Kidney (tissue), 14 donors: ENCODE data around the gene ETV7. TPM values are rescaled to one million over a fixed set of nuclear protein-coding genes. Genes with fewer than 3 reads are reported as not detected.

Experiments
- DNase-seq, 5 donors: peaks; one replicate each; pipeline ENCODE4 v3.0.0-alpha.2; 2013 to 2020
- FAIRE-seq: peaks from 2 replicates; lab custom pipeline; 2012; peaks lifted over from hg19 to GRCh38; lab: Jason Lieb, UNC
- H3K27ac ChIP-seq, 2 donors: one replicate each; pipeline ENCODE4 v1.7.0; 2013; ENCODE audit warnings: low read depth in 2 of 2, low read length in 2 of 2, inconsistent platforms in 1 of 2
- H3K27me3 ChIP-seq: one replicate; pipeline ENCODE4 v1.7.1; 2013; ENCODE audit warnings: low read length, inconsistent platforms; ENCODE audit not compliant: control insufficient read depth, insufficient read depth
- H3K36me3 ChIP-seq, 3 donors: one replicate each; pipeline versions ENCODE4 v1.7.0 to v1.7.1; 2013; ENCODE audit warnings: low read length in 3 of 3, control low read depth in 1 of 3, inconsistent platforms in 1 of 3; ENCODE audit not compliant: insufficient read depth in 3 of 3, control insufficient read depth in 2 of 3
- H3K4me1 ChIP-seq, 3 donors: one replicate each; pipeline versions ENCODE4 v1.7.0 to v1.7.1; 2013; ENCODE audit warnings: low read length in 3 of 3, inconsistent platforms in 1 of 3, low read depth in 1 of 3; ENCODE audit not compliant: control insufficient read depth in 2 of 3, insufficient read depth in 2 of 3
- H3K4me3 ChIP-seq, 3 donors: one replicate each; pipeline versions ENCODE4 v1.7.0 to v1.8.1; 2013; ENCODE audit warnings: low read length in 3 of 3, control low read depth in 1 of 3, inconsistent platforms in 1 of 3
- H3K9ac ChIP-seq, 3 donors: one replicate each; pipeline versions ENCODE4 v1.7.0 to v1.7.1; 2013; ENCODE audit warnings: low read length in 3 of 3, control low read depth in 1 of 3, inconsistent platforms in 1 of 3
- H3K9me3 ChIP-seq, 3 donors: one replicate each; pipeline versions ENCODE4 v1.7.0 to v1.7.1; 2013; ENCODE audit warnings: low read length in 3 of 3, control low read depth in 1 of 3, inconsistent platforms in 1 of 3; ENCODE audit not compliant: control insufficient read depth in 2 of 3, insufficient read depth in 1 of 3
- intact Hi-C: fragments of 100-400 bp; cut with DNase I; formaldehyde crosslinking; loops from one replicate; pipeline ENCODE4 v1.11.1; 2022
- polyA plus RNA-seq: library from polyadenylated mRNA; stranded (reverse); fragments of 350-450 nt; fragmentation: Illumina TruSeq; extraction: RNeasy Lipid Tissue Mini Kit (QIAGEN cat#74804); gene quantifications from one replicate; pipeline ENCODE4 v1.2.3, GENCODE V29; 2014; ENCODE audit warnings: low read depth, low replicate concordance; ENCODE audit not compliant: insufficient read depth
- total RNA-seq: library from RNA; stranded (reverse); fragmentation: NEBNext Ultra II Directional; extraction: Animal tissue kit (Norgen Biotek cat#: 25700); gene quantifications from one replicate; pipeline ENCODE4 v1.2.1, GENCODE V29; 2021
- TF ChIP-seq, protein P1 (sequence below): IDR thresholded peaks from 3 replicates; pipeline ENCODE4 v1.5.1; 2012; ENCODE audit warnings: mild to moderate bottlenecking, moderate library complexity, borderline replicate concordance; ENCODE audit not compliant: insufficient read depth; ENCODE audit errors: extremely low read depth
- donor health status: control.
- donor health status: control.
- donor health status: control.
- donor health status: control.
- donor health status: control.
- donor health status: DM: yes; HTN: yes; CAD: no.
- donor health status: Normal renal cell carcinoma (clear cell type).

The ETV7 gene
- total and polyA plus RNA-seq, 2 donors from 2014 or later: 0.99 to 4.6 TPM

DNA sequence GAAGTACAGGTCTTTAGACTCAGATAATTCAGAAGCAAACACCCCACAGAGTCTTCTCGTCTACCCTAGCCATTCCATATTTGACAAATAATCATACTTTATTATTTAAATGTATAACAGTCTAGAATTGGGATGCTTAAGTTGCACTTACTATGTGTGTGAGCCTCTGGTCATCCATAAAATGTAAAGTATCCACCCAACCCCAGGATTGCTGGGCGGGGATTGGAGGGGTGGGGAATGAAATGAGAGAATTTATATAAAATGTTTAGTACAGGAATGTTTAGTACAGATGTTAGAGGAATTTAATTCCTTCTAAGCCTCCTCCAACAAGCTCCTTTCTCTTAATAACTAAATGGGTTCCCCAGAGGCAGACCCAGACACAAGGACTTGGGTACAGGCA is 67.6 kb downstream of the ETV7 start:
- TF ChIP-seq, protein P1, sequence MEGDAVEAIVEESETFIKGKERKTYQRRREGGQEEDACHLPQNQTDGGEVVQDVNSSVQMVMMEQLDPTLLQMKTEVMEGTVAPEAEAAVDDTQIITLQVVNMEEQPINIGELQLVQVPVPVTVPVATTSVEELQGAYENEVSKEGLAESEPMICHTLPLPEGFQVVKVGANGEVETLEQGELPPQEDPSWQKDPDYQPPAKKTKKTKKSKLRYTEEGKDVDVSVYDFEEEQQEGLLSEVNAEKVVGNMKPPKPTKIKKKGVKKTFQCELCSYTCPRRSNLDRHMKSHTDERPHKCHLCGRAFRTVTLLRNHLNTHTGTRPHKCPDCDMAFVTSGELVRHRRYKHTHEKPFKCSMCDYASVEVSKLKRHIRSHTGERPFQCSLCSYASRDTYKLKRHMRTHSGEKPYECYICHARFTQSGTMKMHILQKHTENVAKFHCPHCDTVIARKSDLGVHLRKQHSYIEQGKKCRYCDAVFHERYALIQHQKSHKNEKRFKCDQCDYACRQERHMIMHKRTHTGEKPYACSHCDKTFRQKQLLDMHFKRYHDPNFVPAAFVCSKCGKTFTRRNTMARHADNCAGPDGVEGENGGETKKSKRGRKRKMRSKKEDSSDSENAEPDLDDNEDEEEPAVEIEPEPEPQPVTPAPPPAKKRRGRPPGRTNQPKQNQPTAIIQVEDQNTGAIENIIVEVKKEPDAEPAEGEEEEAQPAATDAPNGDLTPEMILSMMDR: no peak
- no peak overlapping the region for H3K4me3 ChIP-seq
- FAIRE-seq (no peak), DNase-seq (no peak)
- intact Hi-C loops: no loop called here
- H3K4me1 ChIP-seq: no peaks in the 10 kb centered on the region
- H3K36me3 ChIP-seq: no peaks in the 10 kb centered on the region
- no peaks in the 10 kb centered on the region for H3K27me3 ChIP-seq
- H3K27ac ChIP-seq: no peak overlapping the region
- no peak overlapping the region for H3K9ac ChIP-seq
- no peaks in the 10 kb centered on the region for H3K9me3 ChIP-seq

DNA sequence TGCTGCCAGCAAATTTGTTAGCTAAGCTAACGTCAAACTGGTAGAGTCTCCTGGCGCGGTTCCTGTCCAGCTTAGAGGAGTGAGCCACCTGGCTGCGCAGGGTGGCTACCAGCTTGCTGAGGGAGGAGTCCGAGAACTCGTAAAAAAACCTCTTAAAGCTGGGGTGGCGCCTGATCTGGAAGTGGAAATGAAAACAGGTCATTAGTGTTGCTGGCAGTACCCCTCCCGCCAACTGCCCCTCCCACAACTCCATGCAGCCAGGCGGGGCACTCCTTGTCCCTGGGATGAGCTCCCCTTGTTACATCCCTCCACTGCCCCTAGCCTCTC is 68.1 kb downstream of the ETV7 start:
- H3K4me3 ChIP-seq: no peak overlapping the region
- TF ChIP-seq, protein P1: no peak
- H3K9me3 ChIP-seq: no peaks in the 10 kb centered on the region
- H3K9ac ChIP-seq: no peak overlapping the region
- H3K27me3 ChIP-seq: no peaks in the 10 kb centered on the region
- H3K4me1 ChIP-seq: no peaks in the 10 kb centered on the region
- H3K27ac ChIP-seq: no peak overlapping the region
- intact Hi-C loops: no loop called here
- DNase-seq: no peak
- no peak for FAIRE-seq
- no peaks in the 10 kb centered on the region for H3K36me3 ChIP-seq

DNA sequence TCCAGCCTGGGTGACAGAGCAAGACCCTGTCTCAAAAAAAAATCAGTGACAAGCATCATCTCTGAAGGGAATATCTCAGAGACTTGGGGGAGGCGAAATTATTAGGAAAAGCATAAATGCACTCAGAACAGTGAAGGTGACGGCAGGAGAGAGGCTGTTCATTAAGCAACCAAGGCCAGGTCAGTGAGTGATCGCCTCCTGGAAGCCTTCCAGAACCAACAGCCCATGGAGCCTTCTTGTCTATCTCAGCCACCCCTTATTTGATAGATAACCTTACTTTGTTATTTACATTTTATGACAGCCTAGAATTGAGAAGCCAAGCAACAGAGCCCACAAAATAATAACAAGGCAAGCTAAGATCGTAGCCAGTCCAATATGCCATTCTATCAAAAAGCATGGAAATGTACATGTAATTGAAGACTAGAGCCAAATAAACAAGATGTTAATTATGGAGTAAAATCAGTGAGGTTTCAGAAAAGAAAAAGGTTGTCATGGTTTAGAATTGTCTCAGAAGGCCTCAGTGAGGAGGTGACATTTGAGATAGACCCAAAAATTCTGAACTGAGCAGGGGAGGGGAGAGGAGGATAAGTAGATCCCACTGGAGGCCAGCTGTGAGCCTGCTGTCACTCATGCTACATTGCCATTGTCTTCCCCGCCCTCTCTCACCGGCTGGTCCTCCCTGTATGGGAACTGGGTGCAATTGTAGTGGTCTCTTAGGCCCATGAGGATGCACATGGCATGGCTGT is 68.6 kb downstream of the ETV7 start:
- no peaks in the 10 kb centered on the region for H3K27me3 ChIP-seq
- H3K4me1 ChIP-seq: no peaks in the 10 kb centered on the region
- H3K36me3 ChIP-seq: no peaks in the 10 kb centered on the region
- DNase-seq (no peak), FAIRE-seq (no peak)
- TF ChIP-seq, protein P1: no peak
- H3K4me3 ChIP-seq: no peak overlapping the region
- H3K27ac ChIP-seq: no peak overlapping the region
- intact Hi-C loops: no loop called here
- no peak overlapping the region for H3K9ac ChIP-seq
- H3K9me3 ChIP-seq: no peaks in the 10 kb centered on the region

DNA sequence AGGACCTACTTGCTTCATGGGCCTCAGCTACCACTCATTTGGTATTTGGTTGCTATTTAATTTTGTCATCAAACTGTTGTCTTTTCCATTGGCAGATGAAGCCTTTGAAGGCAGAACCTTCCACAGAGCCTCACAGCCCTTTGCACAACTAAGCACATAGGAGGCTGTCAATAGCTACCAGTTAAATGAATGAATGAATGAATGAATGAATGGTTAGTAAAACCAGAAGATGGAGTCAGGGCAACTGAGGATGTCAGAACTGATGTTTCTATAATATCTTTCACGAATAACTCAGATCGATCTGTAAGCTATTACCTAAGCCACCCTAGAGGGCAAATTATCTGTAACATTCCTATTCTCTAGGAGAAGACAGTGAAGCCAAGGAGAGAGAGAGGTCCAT is 69.8 kb downstream of the ETV7 start:
- intact Hi-C loops: no loop called here
- no peak for FAIRE-seq
- TF ChIP-seq, protein P1: no peak

More for the DNA sequence above, 69.8 kb downstream of the ETV7 start:
- Histone ChIP-seq H3K9ac (no peak overlapping the region), H3K27ac (no peak overlapping the region), H3K9me3 (no peaks in the 10 kb centered on the region), H3K4me3 (no peak overlapping the region), H3K36me3 (no peaks in the 10 kb centered on the region), H3K27me3 (no peaks in the 10 kb centered on the region), H3K4me1 (no peaks in the 10 kb centered on the region)
- no peak for DNase-seq
